ENCODE measurements around the gene ADCY2. TPM values are rescaled to one million over a fixed set of nuclear protein-coding genes. Genes with fewer than 3 reads are reported as not detected.

Gene ADCY2
- polyA plus RNA-seq, 1 of the 3 experiments (the other 2 are of a cell fraction): not detected

DNA sequence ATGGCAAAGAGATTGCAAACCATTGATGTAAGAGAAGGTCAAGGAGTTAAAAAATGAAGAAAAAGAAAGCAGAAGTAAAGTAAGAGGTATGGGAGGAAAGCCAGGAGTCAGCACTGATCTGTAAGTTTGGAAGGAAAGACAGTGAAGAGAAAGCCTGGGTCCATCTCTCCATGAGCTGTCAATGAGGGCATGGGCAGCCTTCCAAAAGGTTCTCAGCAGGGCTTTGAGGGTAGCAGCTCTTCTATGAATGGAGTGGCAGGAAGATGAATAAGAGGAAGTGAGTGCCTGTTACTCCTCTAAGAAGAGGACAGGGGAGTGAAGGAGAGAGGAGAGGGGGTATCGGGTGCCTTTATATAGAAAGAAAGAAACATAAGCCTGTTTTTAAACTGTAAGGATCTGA, 97.1 kb downstream of the ADCY2 start:
- 3% methylated on average over 1 of the region's 1 CpG for WGBS (ENCODE audit: low lambda C conversion rate)

DNA sequence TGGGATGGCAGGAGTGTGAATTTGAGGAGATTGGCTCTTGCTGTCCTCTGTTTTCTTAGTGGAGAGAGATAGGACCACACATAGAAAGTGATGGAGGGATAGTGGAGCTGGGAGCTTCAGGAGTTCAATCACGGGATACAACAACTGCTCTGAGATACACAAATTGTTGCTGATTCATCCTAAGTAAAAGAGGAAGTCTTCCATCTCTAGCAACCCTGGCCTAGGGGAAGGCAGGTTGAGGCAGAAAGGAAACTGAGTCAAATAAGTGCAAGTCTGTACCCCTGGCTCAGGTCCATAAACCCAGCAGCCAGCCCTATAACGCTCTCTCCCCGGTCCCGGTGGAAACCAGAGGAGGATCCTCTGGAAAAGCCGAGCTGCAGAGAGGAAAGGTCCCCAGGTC, 97.7 kb downstream of the ADCY2 start:
- Histone ChIP-seq H3K9ac (no peak overlapping the region), H3K9me2 (no peaks in the 10 kb centered on the region), H3K4me3 (ENCODE audit: low read depth in 2 of 2, low read length in 1 of 2) (no peak overlapping the region), H3K27me3 (ENCODE audit: insufficient read depth) (no peaks in the 10 kb centered on the region), H3K27ac (ENCODE audit: low read depth in 2 of 2, low read length in 1 of 2) (no peak overlapping the region), H3K9me3 (no peaks in the 10 kb centered on the region), H3K4me1 (ENCODE audit: control insufficient read depth in 1 of 2, insufficient read depth in 2 of 2, low read depth in 1 of 2, low read length in 1 of 2) (no peaks in the 10 kb centered on the region), H3K36me3 (replicated peaks in 1 of 2; ENCODE audit: control insufficient read depth in 1 of 2, insufficient read depth in 2 of 2, low read length in 1 of 2) (no peaks in the 10 kb centered on the region), H3K4me2 (no peak overlapping the region), H4K20me1 (ENCODE audit: insufficient read depth) (no peaks in the 10 kb centered on the region), H3K79me2 (ENCODE audit: insufficient read depth) (no peaks in the 10 kb centered on the region), H3F3A (replicated peaks; ENCODE audit: insufficient read depth) (no peaks in the 10 kb centered on the region), H2AFZ (ENCODE audit: low read depth) (no peak overlapping the region)
- POLR2A ChIA-PET: no interaction called here
- CTCF ChIA-PET: no interaction called here
- WGBS (ENCODE audit: low lambda C conversion rate): 0% methylated on average over 5 of the region's 5 CpGs
- no peak for DNase-seq
- TF ChIP-seq ELF1 (IDR thresholded peaks at IDR 0.05): no peak
- TF ChIP-seq, protein P1, sequence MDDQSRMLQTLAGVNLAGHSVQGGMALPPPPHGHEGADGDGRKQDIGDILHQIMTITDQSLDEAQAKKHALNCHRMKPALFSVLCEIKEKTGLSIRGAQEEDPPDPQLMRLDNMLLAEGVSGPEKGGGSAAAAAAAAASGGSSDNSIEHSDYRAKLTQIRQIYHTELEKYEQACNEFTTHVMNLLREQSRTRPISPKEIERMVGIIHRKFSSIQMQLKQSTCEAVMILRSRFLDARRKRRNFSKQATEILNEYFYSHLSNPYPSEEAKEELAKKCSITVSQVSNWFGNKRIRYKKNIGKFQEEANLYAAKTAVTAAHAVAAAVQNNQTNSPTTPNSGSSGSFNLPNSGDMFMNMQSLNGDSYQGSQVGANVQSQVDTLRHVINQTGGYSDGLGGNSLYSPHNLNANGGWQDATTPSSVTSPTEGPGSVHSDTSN (IDR thresholded peaks at IDR 0.05): no peak
- no peak for TF ChIP-seq TAF1 (IDR thresholded peaks at IDR 0.05; ENCODE audit: borderline replicate concordance, low read depth, low read length)
- TF ChIP-seq TEAD4 (IDR thresholded peaks at IDR 0.05; ENCODE audit: borderline replicate concordance, insufficient read depth): no peak
- no peak for TF ChIP-seq EZH2phosphoT487 (IDR thresholded peaks at IDR 0.05; ENCODE audit: borderline replicate concordance, low read depth)
- TF ChIP-seq RCOR1 (IDR thresholded peaks at IDR 0.05; ENCODE audit: low read length): no peak
- TF ChIP-seq SMC3 (IDR thresholded peaks at IDR 0.05; ENCODE audit: low read depth, low read length): no peak
- TF ChIP-seq RXRA (IDR thresholded peaks at IDR 0.05; ENCODE audit: borderline replicate concordance, low read depth): no peak
- TF ChIP-seq NFIC (IDR thresholded peaks at IDR 0.05; ENCODE audit: borderline replicate concordance): no peak
- no peak for TF ChIP-seq EP300 (IDR thresholded peaks at IDR 0.05; ENCODE audit: borderline replicate concordance in 1 of 2, low read depth in 1 of 2, low read length in 1 of 2)
- TF ChIP-seq, protein P2, sequence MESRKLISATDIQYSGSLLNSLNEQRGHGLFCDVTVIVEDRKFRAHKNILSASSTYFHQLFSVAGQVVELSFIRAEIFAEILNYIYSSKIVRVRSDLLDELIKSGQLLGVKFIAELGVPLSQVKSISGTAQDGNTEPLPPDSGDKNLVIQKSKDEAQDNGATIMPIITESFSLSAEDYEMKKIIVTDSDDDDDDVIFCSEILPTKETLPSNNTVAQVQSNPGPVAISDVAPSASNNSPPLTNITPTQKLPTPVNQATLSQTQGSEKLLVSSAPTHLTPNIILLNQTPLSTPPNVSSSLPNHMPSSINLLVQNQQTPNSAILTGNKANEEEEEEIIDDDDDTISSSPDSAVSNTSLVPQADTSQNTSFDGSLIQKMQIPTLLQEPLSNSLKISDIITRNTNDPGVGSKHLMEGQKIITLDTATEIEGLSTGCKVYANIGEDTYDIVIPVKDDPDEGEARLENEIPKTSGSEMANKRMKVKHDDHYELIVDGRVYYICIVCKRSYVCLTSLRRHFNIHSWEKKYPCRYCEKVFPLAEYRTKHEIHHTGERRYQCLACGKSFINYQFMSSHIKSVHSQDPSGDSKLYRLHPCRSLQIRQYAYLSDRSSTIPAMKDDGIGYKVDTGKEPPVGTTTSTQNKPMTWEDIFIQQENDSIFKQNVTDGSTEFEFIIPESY (IDR thresholded peaks at IDR 0.05; ENCODE audit: borderline replicate concordance, low read depth): no peak
- no peak for TF ChIP-seq GATA2 (CRISPR knock-in tag; IDR thresholded peaks at IDR 0.05)

More for the DNA sequence above, 97.1 kb downstream of the ADCY2 start:
- Histone ChIP-seq H3F3A (replicated peaks; ENCODE audit: insufficient read depth) (no peaks in the 10 kb centered on the region), H3K4me2 (no peak overlapping the region), H3K36me3 (replicated peaks in 1 of 2; ENCODE audit: control insufficient read depth in 1 of 2, insufficient read depth in 2 of 2, low read length in 1 of 2) (no peaks in the 10 kb centered on the region), H3K4me3 (ENCODE audit: low read depth in 2 of 2, low read length in 1 of 2) (no peak overlapping the region), H3K79me2 (ENCODE audit: insufficient read depth) (no peaks in the 10 kb centered on the region), H3K9ac (no peak overlapping the region), H3K27ac (ENCODE audit: low read depth in 2 of 2, low read length in 1 of 2) (no peak overlapping the region), H4K20me1 (ENCODE audit: insufficient read depth) (no peaks in the 10 kb centered on the region), H3K27me3 (ENCODE audit: insufficient read depth) (no peaks in the 10 kb centered on the region), H3K9me3 (no peaks in the 10 kb centered on the region), H3K9me2 (no peaks in the 10 kb centered on the region), H3K4me1 (ENCODE audit: control insufficient read depth in 1 of 2, insufficient read depth in 2 of 2, low read depth in 1 of 2, low read length in 1 of 2) (no peaks in the 10 kb centered on the region), H2AFZ (ENCODE audit: low read depth) (no peak overlapping the region)
- ChIA-PET POLR2A (no interaction called here), CTCF (no interaction called here)
- TF ChIP-seq RCOR1 (IDR thresholded peaks at IDR 0.05; ENCODE audit: low read length): no peak
- TF ChIP-seq RFX5 (IDR thresholded peaks at IDR 0.05; ENCODE audit: low read length): no peak
- TF ChIP-seq TAF1 (IDR thresholded peaks at IDR 0.05; ENCODE audit: borderline replicate concordance, low read depth, low read length): no peak
- no peak for TF ChIP-seq YY1 (IDR thresholded peaks at IDR 0.05; ENCODE audit: low read depth)
- TF ChIP-seq NFIC (IDR thresholded peaks at IDR 0.05; ENCODE audit: borderline replicate concordance): no peak
- no peak for TF ChIP-seq FOXJ3 (CRISPR knock-in tag; IDR thresholded peaks at IDR 0.05)
- TF ChIP-seq MEF2A (IDR thresholded peaks at IDR 0.05; ENCODE audit: borderline replicate concordance, low read depth): no peak
- TF ChIP-seq MXI1 (IDR thresholded peaks at IDR 0.05; ENCODE audit: low read depth, low read length): no peak
- no peak for TF ChIP-seq JUND (IDR thresholded peaks at IDR 0.05)
- TF ChIP-seq, protein P1 (IDR thresholded peaks at IDR 0.05): no peak
- no peak for TF ChIP-seq GATA2 (CRISPR knock-in tag; IDR thresholded peaks at IDR 0.05)
- no peak for TF ChIP-seq RAD21 (IDR thresholded peaks at IDR 0.05; ENCODE audit: low read length)
- no peak for TF ChIP-seq SMC3 (IDR thresholded peaks at IDR 0.05; ENCODE audit: low read depth, low read length)
- TF ChIP-seq, protein P2 (IDR thresholded peaks at IDR 0.05; ENCODE audit: borderline replicate concordance, low read depth): no peak
- TF ChIP-seq GABPA (IDR thresholded peaks at IDR 0.05; ENCODE audit: low read depth): no peak
- DNase-seq: no peak

Data from SK-N-SH (cell line).